Prostate gland (tissue), 2 donors: ENCODE data around the gene PRKAR1B. TPM values are rescaled to one million over a fixed set of nuclear protein-coding genes. Genes with fewer than 3 reads are reported as not detected.

ENCODE experiments used
- DNase-seq: peaks from one replicate; pipeline ENCODE4 v3.0.0-alpha.2; 2019; ENCODE audit warnings: low spot score
- H3K27ac ChIP-seq, 2 donors: fragments of 200-600 bp; sonication (generic); 2 replicates each; pipeline ENCODE4 v1.5.1; 2017 to 2019
- H3K27me3 ChIP-seq: fragments of 200-600 bp; sonication (generic); replicated peaks from 2 replicates; pipeline ENCODE4 v1.5.1; 2019; ENCODE audit not compliant: insufficient read depth
- H3K36me3 ChIP-seq, 2 donors: fragments of 200-600 bp; sonication (generic); 1 replicate in 1 of 2; 2 replicates in 1 of 2; pipeline versions ENCODE4 v1.5.1 to v1.8.1; 2017 to 2019
- H3K4me1 ChIP-seq: fragments of 200-600 bp; sonication (generic); replicated peaks from 2 replicates; pipeline ENCODE4 v1.5.1; 2019
- H3K4me3 ChIP-seq, 2 donors: fragments of 200-600 bp; sonication (generic); 2 replicates each; pipeline ENCODE4 v1.5.1; 2017 to 2019
- H3K9me3 ChIP-seq: fragments of 200-600 bp; sonication (generic); 2 replicates; pipeline ENCODE4 v1.5.1; 2017
- POLR2A ChIP-seq: fragments of 450-650 bp; IDR thresholded peaks from one replicate; pipeline ENCODE4 v1.6.1; 2016; ENCODE audit warnings: antibody characterized with exemption, mild to moderate bottlenecking
- POLR2AphosphoS5 ChIP-seq: sonication (generic); formaldehyde crosslinking; IDR thresholded peaks from one replicate; pipeline ENCODE4 v1.6.1; 2017; ENCODE audit warnings: antibody characterized with exemption
- WGBS: methylation state at CpG from one replicate; pipeline ENCODE4 v1.1.5; 2018; 5-methylcytosine and 5-hydroxymethylcytosine counted together
- intact Hi-C: fragments of 100-400 bp; cut with DNase I; formaldehyde crosslinking; loops from one replicate; pipeline ENCODE4 v1.14.2; 2022
- total RNA-seq, 2 donors: library from RNA; depleted of rRNA; stranded (reverse); fragments of >200 nt; gene quantifications; one replicate each; pipeline ENCODE4 v1.1.0, GENCODE V29; 2016
- TF ChIP-seq, protein P1 (sequence below), 4 experiments: fragments of 200-600 bp in 2 of 4; fragments of 450-650 bp in 2 of 4; sonication (generic) in 2 of 4; IDR thresholded peaks; 1 replicate in 3 of 4; 2 replicates in 1 of 4; pipeline ENCODE4 v1.5.1; 2016 to 2019; ENCODE audit warnings: antibody characterized with exemption in 4 of 4, mild to moderate bottlenecking in 2 of 4, moderate library complexity in 2 of 4

The PRKAR1B gene
- total RNA-seq, 2 donors from 2014 or later, result 20.2 to 44.8 TPM

DNA sequence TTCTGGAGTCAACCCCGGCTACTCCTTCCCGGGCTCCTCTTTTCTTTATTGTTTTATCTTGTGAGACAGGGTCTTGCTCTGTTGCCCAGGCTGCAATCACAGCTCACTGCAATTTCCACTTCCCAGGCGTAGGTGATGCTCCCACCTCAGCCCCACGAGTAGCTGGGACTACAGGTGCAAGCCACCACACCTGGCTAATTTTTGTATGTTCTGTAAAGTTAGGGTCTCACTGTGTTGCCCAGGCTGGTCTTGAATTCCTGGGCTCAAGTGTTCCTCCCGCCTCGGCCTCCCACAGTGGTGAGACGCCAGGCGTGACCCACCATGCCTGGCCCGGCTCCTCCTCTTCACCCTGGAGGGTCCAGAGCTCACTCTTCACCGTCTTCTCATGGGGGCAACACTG, 192.1 kb downstream of the PRKAR1B start:
- no peak for DNase-seq
- TF ChIP-seq, protein P1, sequence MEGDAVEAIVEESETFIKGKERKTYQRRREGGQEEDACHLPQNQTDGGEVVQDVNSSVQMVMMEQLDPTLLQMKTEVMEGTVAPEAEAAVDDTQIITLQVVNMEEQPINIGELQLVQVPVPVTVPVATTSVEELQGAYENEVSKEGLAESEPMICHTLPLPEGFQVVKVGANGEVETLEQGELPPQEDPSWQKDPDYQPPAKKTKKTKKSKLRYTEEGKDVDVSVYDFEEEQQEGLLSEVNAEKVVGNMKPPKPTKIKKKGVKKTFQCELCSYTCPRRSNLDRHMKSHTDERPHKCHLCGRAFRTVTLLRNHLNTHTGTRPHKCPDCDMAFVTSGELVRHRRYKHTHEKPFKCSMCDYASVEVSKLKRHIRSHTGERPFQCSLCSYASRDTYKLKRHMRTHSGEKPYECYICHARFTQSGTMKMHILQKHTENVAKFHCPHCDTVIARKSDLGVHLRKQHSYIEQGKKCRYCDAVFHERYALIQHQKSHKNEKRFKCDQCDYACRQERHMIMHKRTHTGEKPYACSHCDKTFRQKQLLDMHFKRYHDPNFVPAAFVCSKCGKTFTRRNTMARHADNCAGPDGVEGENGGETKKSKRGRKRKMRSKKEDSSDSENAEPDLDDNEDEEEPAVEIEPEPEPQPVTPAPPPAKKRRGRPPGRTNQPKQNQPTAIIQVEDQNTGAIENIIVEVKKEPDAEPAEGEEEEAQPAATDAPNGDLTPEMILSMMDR (IDR thresholded peaks at IDR 0.05), result no peak
- TF ChIP-seq POLR2A (no peak), POLR2AphosphoS5 (no peak)
- WGBS, result 87% methylated on average over 10 of the region's 10 CpGs
- intact Hi-C loops, result no loop called here
- Histone ChIP-seq H3K4me1 (peaks cover 11% of the 10 kb centered on the region), H3K9me3 (no peaks in the 10 kb centered on the region), H3K4me3 (no peak overlapping the region), H3K36me3 (no peaks in the 10 kb centered on the region), H3K27me3 (no peaks in the 10 kb centered on the region), H3K27ac (no peak overlapping the region)

DNA sequence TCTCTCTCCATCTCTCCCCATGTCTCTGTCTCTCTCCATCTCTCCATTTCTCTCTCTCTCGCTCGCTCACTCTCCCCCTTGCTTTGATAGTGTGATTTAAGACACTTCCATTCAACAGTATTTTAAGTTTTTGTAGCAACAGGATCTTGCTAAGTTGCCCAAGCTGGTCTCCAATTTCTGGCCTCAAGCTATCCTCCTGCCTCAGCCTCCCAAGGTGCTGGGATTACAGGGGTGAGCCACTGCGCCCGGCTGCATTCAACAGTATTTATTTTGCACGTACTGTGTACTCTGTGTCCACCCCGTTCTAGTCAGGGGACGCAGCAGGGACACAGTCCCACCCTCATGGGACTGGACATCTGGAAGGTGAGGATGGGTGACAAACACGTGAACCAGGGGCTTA, 193.0 kb downstream of the PRKAR1B start:
- no peaks in the 10 kb centered on the region for H3K36me3 ChIP-seq
- H3K27me3 ChIP-seq, result no peaks in the 10 kb centered on the region
- no peak overlapping the region for H3K4me3 ChIP-seq
- intact Hi-C loops, result no loop called here
- TF ChIP-seq POLR2A, result no peak
- TF ChIP-seq, protein P1 (IDR thresholded peaks at IDR 0.05), result no peak
- no peak for TF ChIP-seq POLR2AphosphoS5
- H3K9me3 ChIP-seq, result no peaks in the 10 kb centered on the region
- 97% methylated on average over 8 of the region's 8 CpGs for WGBS
- peaks cover 7% of the 10 kb centered on the region for H3K4me1 ChIP-seq
- no peak for DNase-seq
- no peak overlapping the region for H3K27ac ChIP-seq

DNA sequence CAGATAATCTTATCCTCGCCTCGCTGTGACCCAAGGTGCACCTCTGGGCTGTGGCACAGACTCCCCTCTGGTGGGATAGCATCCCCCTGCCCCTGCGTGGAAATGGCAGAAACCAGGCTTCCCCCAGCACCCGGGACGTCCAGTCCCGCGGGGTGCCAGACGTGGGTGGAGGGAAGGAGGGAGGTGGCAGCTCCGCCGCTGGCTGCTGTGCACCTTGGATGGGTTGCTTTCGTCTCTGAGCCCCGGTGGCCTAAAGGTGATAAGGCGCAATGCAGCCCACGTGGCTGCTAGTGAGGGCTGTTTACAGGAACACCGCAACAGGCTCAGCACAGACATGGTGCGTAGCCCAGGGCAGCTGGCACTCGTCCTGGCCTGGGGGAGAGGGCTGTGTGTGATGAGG, 193.8 kb downstream of the PRKAR1B start:
- Histone ChIP-seq H3K27me3 (no peaks in the 10 kb centered on the region), H3K36me3 (no peaks in the 10 kb centered on the region), H3K4me3 (no peak overlapping the region), H3K4me1 (peaks cover 4% of the 10 kb centered on the region), H3K27ac (no peak overlapping the region), H3K9me3 (no peaks in the 10 kb centered on the region)
- no peak for DNase-seq
- intact Hi-C loops, result no loop called here
- TF ChIP-seq, protein P1 (IDR thresholded peaks at IDR 0.05), result no peak
- no peak for TF ChIP-seq POLR2AphosphoS5
- TF ChIP-seq POLR2A, result no peak
- 77% methylated on average over 15 of the region's 17 CpGs for WGBS

DNA sequence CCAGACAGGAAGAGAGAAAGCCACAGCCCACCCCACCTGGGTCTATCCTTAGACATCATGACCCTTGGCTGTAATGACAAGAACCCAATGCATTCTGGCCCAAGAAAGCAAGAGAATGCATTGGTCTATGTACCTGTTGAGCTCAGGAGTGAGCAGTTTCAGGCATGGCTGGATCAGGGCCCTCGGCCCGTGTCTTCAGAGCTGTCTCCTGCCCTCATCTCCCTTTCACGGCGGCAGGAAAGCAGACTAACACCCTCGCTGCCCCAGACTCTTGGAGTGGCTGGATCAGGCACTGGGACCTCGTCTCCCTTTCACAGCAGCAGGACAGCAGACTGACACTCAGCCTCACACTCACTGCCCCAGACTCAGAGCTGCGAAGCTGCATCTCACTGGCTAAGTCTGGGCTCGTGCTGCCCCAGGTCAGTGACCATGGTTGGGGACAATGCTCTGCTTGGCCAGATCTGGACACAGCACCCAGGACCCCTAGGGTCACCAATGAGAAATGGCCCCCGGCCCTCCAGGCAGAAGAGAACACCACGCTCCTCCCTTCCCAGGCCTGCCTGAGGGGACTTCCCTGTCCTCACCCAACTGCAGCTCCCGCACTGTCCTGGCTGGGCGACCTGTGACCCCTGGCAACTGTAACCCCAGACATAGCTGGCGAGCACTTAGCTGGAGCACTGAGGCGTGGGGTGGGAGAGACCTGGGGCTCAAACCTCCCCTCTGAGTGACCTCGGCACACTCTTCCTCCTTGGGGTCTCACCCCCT, 194.5 kb downstream of the PRKAR1B start:
- no peak for TF ChIP-seq POLR2AphosphoS5
- TF ChIP-seq, protein P1 (IDR thresholded peaks at IDR 0.05), result no peak
- no peak for TF ChIP-seq POLR2A
- no peaks in the 10 kb centered on the region for H3K36me3 ChIP-seq
- WGBS, result 88% methylated on average over 15 of the region's 15 CpGs
- H3K9me3 ChIP-seq, result no peaks in the 10 kb centered on the region
- H3K4me1 ChIP-seq, result no peaks in the 10 kb centered on the region
- no peaks in the 10 kb centered on the region for H3K27me3 ChIP-seq
- H3K4me3 ChIP-seq, result no peak overlapping the region
- no peak overlapping the region for H3K27ac ChIP-seq
- intact Hi-C loops, result no loop called here
- DNase-seq, result no peak

DNA sequence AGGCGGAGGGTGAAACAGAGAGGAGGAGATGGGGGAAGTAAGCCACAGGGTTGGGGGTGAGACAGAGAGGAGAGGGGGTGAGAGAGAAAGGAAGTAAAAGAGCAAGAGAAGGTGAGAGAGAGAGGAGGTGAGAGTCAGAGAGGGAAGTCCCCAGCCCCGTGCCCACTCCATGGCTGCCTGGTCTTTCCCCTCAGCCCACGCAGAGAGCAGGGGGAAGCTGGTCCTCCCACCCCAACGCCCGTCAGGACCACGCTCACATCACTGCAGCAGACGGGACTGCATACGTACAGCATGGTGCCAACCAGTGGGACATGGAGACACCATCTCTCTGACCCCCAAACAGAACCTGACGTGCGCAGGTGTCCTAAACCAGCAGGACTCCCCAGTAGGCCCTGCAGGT, 195.3 kb downstream of the PRKAR1B start:
- no peak for TF ChIP-seq POLR2AphosphoS5
- TF ChIP-seq POLR2A, result no peak
- TF ChIP-seq, protein P1 (IDR thresholded peaks at IDR 0.05), result no peak
- DNase-seq, result no peak
- 87% methylated on average over 10 of the region's 10 CpGs for WGBS
- no peaks in the 10 kb centered on the region for H3K36me3 ChIP-seq
- no peak overlapping the region for H3K4me3 ChIP-seq
- H3K4me1 ChIP-seq, result no peaks in the 10 kb centered on the region
- H3K27me3 ChIP-seq, result no peaks in the 10 kb centered on the region
- intact Hi-C loops, result no loop called here
- H3K27ac ChIP-seq, result no peak overlapping the region
- H3K9me3 ChIP-seq, result no peaks in the 10 kb centered on the region
